Hematopoietic multipotent progenitor cell treated with erythropoietin and hydrocortisone succinate and interleukin-3 and kit ligand, for 15 days (in vitro differentiated cells): Measurements from ENCODE around the gene ADIPOQ.
A peak's percentile ranks its signal among the peaks of the same experiment; 100 is the strongest.
"Not testable (repeated sequence)": the region's sequence is repeated elsewhere in the genome, so short reads cannot be mapped to it uniquely, and the experiment has no call there.

Experiments
- DNase-seq: peaks from one replicate; pipeline ENCODE4 v3.0.0-alpha.2; 2015; ENCODE audit warnings: low spot score

The ADIPOQ gene

GRCh38 chr3:186826410-186826975 is 16.0 kb upstream of the ADIPOQ start:
- DNase-seq = no peak

DNA sequence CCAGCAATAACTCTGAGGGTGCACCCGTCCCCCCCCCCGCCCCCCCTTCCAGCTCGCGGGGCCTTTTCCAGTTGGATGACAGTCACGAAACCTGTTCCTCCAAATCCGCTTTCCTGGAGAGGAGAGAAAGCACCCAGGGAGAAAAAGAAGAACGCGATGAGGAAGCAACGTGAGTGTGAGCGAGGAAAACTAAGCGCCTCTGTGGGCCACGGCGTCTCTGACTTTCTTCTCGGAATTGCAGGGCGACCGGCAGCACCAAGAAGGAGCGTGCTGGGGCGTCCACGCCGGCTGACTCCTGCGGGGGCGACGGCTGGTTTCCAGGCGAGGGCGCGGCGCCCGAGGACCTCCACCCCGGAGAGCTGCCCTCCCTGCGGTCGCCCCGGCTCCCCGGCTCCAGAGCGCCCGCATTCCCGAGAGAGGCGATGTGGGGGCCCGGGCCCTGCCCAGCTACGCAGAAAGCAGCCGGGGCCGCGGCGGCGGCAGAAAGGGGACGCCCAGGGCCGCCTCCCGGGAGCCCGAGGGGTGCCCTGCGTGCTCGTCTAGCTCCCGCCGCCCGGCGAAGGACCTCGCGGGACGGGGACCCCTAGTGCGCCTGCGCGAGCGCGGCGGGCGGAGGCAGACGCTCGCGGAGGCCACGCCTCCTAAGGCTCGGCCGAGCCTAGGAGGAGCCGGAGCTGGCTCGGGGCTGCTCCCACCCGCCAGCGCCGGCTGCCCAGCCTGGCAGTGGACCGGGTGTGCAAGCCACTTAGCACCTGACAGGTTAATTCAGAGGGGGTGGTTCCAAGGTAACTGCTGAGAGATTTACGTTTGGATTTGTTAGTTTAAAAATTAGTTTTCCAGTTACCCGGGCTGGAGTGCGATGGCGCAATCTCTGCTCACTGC is 15.3 kb upstream of the ADIPOQ start:
- DNase-seq = peak; percentile 92

DNA sequence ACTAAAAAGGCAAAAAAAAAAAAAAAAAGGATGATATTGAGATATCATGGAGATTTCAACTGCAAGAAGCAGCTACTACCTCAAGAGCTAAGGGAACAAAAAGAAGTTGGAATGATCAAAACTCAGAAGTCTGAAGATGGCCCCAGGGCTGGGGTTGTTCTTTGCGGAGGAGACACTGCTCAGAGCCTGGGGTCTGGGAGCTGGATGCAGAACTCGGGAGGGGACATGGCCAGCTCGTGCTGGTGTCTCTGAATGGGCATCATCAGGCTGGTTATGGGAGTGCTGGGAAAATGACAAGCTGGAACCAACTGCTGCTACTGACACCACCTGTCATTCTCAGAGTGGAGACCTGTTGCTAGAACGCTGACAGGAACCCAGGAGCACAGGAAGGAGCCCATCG is 14.2 kb upstream of the ADIPOQ start:
- no peak for DNase-seq

- no peak for DNase-seq
Measured at GRCh38 chr3:186831798-186832197, 10.7 kb upstream of the ADIPOQ start.

GRCh38 chr3:186832276-186832675 is 10.2 kb upstream of the ADIPOQ start:
- no peak for DNase-seq

DNA sequence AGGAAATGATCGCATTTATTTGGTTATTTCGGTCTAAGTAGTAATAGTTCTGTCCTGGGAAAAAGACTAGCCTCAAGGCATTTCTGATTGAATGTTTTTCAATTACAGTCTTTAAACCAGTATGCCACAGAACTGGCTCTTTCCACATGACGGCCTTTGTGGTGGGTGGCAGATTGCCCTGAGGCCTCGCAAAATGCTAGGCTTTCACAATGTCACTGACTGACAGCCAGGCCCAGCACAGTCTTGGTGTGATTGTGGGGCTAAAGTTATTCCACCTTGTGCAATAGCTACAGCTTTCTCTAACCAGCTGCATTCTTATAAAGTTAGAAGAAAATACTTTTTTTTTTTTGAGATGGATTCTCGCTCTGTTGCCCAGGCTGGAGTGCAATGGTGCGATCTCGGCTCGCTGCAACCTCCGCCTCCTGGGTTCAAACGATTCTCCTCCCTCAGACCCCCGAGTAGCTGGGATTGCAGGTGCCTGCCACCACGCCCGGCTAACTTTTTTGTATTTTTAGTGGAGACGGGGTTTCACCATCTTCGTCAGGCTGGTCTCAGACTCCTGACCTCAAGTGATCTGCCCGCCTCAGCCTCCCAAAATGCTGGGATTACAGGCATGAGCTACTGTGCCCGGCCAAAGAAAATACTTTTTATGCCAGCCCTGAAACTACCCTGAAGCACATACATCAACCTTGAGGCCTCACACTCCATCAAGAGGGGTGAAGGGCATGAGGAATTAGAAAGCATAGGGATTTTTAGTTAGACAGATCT is 2.5 kb upstream of the ADIPOQ start:
- DNase-seq = no peak

- no peak for DNase-seq
Measured at GRCh38 chr3:186841620-186842019, 890 bp upstream of the ADIPOQ start.

GRCh38 chr3:186843039-186843432 is 526 bp downstream of the ADIPOQ start:
- DNase-seq = no peak

- no peak for DNase-seq
Measured at GRCh38 chr3:186844908-186845307, 2.4 kb downstream of the ADIPOQ start.

DNA sequence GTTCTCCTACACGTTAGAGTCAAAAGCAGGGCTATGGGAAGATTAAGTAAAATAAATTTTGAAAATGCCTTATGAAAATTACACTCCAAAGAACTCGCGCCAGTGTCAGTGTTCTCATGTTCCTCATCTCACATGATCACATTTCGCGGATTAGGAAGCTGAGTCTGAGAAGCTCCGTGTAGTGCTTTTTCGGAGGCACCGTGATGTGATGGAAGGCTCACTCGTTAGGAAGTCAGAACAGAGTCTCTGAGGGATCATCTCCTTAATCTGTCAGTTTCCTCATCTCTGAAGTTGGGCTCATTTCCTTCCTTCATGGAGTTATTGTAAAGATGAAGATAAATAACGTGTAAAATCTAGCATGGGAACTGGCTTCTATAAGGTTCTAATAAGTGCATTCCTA is 3.2 kb downstream of the ADIPOQ start:
- no peak for DNase-seq

DNA sequence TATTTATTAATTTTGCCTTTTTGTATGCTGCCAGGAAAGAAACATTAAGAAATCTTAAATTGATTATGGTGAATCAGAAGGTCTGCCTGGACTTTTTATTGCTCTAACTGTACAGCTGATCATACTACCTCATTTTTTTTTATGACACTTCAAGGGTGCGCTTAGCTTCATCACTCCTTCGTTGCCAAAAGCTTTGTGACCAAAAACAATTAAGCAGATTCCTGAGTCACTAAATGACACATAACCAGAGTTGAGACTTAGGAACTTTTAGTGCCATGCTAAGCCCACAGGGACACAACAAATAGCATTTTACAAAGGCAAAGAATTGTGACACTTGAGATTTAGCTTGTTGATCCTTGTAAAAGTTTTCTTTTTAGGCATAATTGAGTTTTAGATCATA is 4.9 kb downstream of the ADIPOQ start:
- DNase-seq = no peak

DNA sequence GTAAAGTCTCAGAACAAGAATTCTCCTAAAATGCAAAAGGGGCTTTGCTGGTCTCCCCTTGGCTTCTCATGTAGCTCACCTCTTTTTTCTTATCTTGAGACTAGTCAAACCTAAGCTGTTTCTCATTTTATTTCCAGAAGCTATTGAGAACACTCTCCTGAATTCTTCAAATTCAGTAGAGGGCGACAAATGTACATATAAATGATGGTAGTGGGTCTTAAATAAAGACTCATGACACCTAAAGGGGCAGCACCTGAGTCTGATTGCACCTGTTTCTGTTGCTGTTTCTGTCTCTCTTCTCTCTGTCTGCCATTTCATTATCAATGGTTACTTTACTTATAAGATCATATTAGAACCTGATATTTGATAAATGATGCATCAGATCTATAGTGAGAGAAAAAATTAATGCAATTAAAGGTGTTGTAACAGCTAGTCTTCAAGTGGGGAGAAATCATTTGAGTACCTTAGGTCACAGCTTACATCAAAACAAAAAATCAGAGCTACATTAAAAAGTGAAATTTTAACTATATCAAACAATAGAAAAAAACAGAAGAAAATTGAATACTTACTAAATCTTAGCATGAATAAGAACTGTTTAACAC is 7.0 kb downstream of the ADIPOQ start:
- DNase-seq = peak; percentile 50

GRCh38 chr3:186851835-186852234 is 9.3 kb downstream of the ADIPOQ start:
- not testable (repeated sequence) for DNase-seq

- DNase-seq = no peak
Measured at GRCh38 chr3:186852994-186853393, 10.5 kb downstream of the ADIPOQ start.

DNA sequence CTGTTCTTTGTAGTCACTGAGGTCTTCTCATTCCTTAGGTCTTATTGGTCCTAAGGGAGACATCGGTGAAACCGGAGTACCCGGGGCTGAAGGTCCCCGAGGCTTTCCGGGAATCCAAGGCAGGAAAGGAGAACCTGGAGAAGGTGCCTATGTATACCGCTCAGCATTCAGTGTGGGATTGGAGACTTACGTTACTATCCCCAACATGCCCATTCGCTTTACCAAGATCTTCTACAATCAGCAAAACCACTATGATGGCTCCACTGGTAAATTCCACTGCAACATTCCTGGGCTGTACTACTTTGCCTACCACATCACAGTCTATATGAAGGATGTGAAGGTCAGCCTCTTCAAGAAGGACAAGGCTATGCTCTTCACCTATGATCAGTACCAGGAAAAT is 11.6 kb downstream of the ADIPOQ start:
- DNase-seq = no peak

DNA sequence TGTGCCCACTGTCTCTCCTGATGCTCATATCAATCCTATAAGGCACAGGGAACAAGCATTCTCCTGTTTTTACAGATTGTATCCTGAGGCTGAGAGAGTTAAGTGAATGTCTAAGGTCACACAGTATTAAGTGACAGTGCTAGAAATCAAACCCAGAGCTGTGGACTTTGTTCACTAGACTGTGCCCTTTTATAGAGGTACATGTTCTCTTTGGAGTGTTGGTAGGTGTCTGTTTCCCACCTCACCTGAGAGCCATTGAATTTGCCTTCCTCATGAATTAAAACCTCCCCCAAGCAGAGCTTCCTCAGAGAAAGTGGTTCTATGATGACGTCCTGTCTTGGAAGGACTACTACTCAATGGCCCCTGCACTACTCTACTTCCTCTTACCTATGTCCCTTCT is 12.4 kb downstream of the ADIPOQ start:
- no peak for DNase-seq

DNA sequence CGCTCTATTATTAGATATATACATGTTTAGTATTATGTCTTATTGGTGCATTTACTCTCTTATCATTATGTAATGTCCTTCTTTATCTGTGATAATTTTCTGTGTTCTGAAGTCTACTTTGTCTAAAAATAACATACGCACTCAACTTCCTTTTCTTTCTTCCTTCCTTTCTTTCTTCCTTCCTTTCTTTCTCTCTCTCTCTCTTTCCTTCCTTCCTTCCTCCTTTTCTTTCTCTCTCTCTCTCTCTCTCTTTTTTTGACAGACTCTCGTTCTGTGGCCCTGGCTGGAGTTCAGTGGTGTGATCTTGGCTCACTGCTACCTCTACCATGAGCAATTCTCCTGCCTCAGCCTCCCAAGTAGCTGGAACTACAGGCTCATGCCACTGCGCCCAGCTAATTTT is 15.2 kb downstream of the ADIPOQ start:
- no peak for DNase-seq

DNA sequence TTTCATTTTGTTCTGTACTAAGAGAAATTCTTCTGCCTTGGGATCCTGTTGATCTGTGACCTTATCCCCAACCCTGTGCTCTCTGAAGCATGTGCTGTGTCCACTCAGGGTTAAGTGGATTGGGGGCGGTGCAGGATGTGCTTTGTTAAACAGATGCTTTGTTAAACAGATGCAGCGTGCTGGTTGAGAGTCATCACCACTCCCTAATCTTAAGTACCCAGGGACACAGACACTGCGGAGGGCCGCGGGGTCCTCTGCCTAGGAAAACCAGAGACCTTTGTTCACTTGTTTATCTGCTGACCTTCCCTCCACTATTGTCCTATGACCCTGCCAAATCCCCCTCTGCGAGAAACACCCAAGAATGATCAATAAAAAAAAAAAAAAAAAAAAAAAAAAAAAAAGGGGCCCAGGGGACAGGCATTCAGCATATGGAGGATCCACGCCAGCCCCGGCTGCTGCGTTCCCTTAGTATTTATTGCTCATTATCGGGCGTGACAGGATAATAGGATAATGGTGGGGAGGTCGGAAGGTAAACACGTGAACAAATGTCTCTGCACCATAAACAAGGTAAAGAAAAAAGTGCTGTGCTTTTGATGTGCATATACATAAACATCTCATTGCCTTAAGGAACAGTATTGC is 22.8 kb downstream of the ADIPOQ start:
- not testable (repeated sequence) for DNase-seq

DNA sequence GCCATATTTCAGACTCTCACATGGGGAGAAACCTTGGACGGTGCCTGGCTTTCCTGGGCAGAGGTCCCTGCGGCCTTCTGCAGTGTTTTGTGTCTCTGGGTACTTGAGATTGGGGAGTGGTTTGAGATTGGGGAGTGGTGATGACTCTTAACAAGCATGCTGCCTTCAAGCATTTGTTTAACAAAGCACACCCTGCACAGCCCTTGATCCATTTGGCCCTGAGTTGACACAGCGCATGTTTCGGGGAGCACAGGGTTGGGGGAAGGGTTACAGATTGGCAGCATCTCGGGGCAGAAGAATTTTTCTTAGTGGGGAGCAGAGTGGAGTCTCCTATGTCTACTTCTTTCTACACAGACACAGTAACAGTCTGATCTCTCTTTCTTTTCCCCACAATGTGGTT is 23.6 kb downstream of the ADIPOQ start:
- DNase-seq = not testable (repeated sequence)

DNA sequence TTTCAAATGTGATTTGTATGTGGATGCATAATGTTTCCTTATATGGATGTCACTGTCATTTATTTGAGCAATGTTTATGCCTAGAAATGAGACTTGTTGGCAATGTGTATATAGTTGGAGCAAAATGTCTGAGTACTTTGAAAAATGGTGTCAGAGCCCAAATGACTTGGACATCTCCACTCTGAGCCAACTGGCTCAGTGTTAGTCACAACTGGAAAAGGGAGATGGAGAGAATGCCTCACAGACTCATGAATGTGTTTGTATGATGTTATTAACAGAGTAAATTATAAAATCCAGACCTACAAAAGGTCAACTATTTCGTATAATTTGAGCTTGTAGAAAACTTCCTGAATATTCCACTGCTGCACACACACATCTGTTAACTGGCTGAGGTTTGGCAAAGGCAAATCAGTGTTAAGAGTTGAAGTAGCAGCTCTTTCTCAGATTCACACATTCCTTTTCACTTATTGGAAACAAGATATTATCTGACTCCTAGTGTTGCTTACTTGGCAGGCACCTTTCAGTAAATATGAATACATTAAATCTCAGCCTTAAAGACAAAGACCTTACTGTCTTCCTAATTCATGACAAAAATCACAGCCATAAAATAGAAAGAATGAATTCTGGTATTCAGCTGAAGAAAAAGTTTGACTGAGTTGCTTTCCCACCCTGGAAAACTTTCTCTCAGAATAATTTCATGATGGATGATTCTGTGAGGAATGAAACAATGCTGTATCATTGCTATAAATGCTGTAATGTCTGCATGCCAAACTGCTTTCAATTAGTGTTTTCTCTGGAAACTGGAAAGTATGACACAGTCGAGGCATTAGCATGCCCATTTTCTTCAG is 27.0 kb downstream of the ADIPOQ start:
- no peak for DNase-seq
